Stimulated activated CD4-positive, alpha-beta T cell treated with anti-CD3 and anti-CD28 coated beads, Interleukin-15, amount 100 ng/mL, for 1 hour (primary cell): ENCODE results near the gene NKAP.
A peak's percentile ranks its signal among the peaks of the same experiment; 100 is the strongest.
"Not testable (repeated sequence)": the region's sequence is repeated elsewhere in the genome, so short reads cannot be mapped to it uniquely, and the experiment has no call there.

Experiments used
- DNase-seq, 2 donors: peaks; one replicate each; pipeline ENCODE4 v3.0.0-alpha.2; 2020; ENCODE audit warnings: low read depth in 1 of 2, low spot score in 1 of 2

Gene NKAP

DNA sequence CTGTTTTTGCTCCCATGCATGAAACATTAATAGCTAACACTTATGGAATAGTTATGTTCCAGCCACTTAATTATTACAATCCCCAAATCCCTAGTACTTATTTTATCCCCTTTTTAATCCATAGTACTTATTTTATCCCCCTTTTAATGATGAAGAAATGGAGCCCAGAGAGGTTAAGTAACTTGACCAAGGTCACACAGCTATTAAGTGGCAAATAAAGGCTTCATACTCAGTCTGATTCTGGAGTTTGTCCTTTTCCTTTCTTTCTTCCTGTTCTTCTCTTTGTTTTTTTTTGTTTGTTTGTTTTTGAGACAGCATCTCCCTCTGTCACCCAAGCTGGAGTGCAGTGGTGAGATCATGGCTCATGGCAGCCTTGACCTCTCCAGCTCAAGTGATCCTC is 2.2 kb downstream of the NKAP start:
- no peak for DNase-seq

DNA sequence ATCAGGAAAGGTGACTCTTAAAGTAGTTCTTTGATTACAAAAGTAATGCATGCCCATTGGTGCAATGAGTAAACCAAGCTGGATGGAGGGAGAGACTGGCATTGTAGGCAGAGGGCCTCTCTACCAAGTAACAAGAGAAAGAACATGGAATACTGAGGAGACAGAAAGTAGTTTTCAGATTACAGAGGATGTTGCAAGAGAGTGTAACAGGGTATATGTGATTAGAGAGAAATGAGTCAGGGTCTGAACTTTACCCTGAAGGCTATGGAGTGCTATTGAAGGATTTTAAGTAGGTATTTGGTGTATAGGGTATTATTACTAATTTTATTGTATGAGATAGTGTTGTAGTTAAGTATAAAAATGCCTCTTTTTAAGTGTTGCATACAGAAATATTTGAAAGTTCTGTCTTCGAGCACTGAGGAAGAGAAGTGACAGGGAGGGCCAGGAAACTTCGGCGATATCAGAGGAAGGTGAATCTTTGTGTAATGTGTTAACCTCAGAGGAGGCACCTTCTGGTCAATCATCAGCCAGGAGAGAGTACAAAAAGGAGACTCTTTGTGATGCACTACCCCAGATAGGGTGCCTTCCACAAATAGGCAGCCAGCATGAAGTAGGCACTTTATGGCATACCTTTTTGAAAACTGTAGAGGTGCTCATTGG is 8.2 kb downstream of the NKAP start:
- DNase-seq, result no peak

DNA sequence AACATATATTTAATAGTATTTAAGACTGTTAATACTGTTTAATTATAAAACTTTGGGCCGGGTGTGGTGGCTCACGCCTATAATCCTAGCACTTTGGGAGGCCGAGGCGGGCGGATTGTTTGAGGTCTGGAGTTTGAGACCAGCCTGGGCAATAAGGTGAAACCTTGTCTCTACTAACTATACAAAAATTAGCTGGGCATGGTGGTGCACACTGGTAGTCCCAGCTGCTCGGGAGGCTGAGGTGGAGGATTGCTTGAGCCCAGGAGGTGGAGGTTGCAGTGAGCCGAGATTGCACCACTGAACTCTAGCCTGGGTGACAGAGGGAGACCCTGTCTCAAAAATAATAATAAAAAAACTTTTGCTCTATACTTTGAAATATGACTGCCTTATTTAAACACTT is 21.2 kb downstream of the NKAP start:
- not testable (repeated sequence) for DNase-seq

DNA sequence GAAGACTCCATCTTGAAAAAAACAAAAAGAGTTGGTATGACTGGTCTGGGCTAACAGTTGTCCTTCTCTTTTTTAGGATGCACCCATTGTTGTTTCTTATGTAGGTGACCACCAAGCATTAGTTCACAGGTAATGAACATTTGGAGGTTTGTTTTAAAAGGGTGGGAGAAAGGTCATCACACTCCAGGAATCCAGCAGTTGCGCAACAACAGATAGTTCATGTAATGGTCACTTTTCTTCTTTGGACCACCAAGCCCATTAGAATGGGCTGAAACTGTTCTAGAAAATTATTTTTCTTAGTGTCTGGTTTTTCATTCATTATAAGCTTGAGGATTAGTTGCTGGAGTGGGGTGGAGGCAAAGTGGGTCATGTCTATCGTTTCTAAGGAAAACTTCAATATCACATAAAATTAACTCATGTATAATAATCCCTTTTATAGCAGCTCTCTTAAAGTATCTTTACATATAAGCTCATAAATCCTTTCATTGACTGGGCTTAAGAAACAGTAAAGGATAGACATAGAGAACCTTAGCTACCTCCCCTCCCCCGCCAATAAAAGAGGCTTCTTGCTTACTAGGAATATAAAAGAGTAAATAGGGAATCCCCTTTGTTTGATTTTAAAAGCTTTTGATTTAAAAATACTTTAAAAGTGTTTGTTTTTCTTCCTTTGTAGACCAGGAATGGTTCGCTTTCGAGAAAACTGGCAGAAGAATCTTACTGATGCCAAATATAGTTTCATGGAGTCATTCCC is 23.5 kb downstream of the NKAP start:
- no peak for DNase-seq

DNA sequence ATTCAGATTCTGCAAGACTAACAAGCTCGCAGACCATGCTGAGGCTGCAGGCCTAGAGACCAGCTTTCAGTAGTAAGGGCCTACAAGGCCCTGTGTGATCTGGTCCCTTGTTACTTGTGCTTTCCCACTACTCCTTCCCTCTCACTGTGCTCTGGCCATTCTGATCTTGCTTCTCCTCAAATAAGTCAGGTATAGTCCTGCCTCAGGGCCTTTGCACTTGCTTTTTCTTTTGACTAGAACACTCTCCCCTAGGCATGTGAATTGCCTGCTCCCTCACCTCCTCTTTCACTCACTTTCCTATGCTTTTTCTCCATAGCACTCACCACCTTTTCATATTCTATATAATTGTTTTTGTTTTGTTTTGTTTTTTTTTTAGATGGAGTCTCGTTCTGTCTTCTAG is 25.7 kb downstream of the NKAP start:
- no peak for DNase-seq

DNA sequence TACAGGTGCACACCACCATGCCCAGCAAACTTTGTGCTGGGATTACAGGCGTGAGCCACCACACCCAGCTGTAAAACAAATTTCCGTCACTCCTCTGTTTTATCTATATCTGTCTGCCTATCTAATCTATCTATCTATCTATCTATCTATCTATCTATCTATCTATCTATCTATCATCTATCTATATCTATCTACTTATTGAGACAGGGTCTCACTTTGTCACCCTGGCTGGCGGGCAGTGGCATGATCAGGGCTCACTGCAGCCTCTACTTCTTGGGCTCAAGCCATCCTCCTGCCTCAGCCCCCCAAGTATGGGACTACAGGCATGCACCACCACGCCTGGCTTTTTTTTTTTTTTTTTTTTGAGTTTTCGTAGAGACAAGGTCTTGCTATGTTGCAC is 27.2 kb downstream of the NKAP start:
- no peak for DNase-seq

DNA sequence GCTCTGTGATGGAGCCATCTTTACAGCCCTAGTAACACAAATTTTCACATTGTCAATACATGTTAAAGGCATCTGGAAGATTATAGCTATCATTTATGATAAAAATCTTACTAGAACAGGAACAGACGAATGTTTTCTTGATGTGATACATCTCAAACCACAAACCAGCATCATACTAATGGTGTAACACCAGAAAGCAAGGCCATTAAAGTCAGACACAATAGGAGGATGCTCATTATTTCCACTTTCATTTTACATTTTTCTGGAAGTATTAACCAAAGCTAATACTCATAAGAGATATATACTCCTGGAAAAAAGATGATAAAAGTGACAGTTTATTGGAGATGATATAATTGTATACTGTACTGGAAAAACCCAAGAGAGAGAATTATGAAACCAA is 42.6 kb downstream of the NKAP start:
- no peak for DNase-seq

DNA sequence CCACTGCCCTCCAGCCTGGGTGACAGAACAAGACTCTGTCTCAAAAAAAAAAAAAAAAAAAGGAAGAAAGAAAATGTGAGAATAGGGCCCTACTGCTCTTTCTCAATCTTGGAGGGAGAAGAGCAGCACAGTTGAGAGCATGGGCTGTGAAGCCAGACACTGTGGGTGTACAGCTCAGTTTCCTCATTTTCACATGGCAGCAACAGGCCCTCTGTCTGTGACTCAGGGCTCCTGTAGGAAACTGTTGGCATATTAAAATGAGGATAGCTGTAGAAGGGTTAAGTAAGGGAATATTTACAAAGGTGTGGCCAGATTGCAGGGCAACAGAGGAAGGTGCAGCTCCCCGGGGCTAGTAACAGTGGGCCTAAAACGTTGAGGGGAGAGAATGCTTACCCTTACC is 44.4 kb downstream of the NKAP start:
- no peak for DNase-seq

DNA sequence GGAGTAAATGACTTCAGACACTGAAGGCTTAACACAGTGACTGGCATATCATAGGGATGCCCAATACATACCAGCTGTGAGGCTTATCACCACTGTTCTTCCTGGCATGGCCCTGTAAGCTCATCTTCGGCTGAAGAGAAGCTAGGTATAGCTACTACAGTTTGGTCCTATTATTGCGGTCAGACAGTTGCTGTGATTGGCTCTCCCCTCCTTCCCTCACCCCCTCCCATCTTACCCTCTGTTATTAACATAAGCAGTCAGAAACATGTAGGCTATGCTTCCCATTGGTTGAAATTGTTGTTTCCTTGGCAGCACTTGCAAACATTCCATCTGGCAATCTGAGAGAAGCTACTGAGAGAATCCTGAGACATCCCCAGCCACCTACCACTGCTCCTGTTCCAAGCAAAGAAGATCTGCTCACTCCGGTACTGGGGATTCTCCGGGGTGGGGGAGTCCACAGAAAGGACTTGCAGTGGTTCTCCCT is 47.7 kb downstream of the NKAP start, which contains the start of gene AKAP14:
TSS of gene AKAP14 (plus strand) at position 51 of the 484 bp plus-strand sequence. CDS start 7,331 bp downstream, outside the sequence.
- no peak for DNase-seq

DNA sequence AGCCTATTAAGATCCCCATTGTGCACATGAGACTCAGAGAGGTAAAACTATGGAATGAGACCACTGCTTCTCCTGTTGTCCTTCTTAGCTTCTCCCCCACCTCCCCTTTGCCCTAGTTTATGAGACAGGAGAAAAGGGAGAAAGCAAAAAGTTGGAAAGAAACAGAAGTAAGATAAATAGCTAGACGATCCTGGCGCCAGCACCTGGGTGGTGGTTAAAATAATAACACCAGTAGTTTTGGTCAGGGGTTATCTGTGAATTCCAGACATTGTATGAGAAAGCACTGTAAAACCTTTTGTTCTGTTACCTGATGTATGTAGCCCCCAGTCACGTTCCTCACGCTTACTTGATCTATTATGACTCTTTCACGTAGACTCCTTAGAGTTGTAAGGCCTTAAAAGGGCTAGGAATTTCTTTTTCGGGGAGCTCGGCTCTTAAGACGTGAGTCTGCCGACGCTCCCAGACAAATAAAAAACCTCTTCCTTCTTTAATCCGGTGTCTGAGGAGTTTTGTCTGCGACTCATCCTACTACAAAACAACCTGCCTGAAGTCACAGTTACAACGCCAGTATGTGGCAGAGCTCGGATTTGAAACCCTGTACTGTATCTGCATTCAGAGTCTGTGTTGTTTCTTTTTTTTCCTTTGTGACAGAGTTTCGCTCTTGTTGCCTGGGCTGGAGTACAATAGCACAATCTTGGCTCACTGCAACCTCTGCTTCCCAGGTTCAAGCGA is 51.4 kb downstream of the NKAP start:
- not testable (repeated sequence) for DNase-seq

DNA sequence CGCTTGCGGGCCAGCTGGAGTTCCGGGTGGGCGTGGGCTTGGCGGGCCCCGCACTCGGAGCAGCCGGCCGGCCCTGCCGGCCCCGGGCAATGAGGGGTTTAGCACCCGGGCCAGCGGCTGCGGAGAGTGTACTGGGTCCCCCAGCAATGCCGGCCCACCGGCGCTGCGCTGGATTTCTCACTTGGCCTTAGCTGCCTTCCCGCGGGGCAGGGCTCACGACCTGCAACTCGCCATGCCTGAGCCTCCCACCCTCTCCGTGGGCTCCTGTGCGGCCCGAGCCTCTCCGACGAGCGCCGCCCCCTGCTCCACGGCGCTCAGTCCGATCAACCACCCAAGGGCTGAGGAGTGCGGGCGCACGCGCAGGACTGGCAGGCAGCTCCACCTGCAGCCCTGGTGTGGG is 52.9 kb downstream of the NKAP start:
- not testable (repeated sequence) for DNase-seq

DNA sequence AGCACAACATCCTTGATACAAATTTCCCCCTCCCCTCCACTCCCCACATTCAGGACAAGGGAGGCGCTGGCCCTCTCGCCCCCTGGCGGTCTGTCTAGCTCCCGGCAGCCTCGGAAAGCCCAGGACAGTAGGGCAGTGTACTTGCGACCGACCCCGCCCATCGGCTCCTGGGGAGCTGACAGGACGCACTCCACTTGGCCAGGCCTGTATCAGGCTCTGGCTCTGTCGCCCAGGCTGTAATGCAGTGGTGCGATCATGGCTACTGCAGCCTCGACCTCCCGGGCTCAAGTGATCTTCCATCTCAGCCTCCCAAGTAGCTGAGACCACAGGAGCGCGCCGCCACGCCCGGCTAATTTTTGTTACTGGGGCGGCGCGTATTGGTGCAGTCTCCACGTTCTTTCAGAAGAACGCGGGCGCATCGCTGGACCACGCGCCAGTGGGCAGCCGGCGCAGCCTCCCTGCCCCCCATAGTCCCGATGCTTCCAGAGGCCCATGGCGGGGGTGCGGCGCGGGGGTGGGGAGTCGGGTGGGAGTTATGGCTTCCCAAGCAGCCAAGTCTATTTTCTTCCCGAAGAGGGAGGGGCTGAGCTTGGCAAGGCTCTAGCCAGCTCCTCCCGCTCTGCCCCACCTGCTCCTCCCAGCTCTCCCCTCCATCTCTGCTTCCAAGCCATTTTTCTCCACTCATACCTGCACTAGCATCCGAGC is 55.7 kb downstream of the NKAP start:
- peak in 1 of 2 donors; percentile 28 for DNase-seq

DNA sequence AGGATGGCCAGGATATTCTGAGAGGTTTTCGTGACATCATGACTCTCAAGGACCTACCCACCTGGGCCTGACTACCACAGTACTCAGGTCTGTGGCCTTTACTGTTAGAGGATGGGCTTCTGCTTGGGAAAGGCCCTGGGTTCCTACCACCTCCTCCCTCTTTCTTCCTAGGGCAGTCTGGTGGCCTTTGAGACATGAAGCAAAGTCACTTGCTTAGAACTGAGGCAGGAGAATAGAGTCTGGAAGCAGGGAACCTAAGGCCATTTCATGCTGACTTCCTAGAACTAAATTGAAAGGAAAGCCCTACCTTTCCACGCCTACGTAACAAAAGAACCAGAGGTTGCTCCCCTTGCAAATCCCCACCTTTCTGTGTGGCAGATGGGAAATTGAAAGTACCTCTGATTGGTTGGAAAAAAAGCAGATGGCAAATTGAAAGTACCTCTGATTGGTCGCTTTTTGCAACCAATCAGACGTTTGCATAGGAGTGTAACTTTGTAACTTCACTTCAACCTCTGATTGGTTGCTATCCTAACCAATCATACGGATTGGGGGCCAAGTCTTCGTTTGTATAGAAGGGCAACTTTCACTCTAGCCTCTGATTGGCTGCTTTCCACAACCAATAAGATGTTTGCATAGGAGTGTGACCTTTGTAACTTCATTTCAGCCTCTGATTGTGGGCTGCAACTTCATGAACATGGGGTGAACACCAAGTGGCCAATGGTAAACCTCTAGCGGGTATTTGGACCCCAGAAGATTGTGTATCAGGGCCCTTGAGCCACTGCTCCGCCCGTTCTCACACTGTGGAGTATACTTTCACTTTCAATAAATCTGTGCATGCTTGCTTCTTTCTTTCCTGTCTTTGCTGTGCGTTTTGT is 57.8 kb downstream of the NKAP start:
- DNase-seq, result no peak

DNA sequence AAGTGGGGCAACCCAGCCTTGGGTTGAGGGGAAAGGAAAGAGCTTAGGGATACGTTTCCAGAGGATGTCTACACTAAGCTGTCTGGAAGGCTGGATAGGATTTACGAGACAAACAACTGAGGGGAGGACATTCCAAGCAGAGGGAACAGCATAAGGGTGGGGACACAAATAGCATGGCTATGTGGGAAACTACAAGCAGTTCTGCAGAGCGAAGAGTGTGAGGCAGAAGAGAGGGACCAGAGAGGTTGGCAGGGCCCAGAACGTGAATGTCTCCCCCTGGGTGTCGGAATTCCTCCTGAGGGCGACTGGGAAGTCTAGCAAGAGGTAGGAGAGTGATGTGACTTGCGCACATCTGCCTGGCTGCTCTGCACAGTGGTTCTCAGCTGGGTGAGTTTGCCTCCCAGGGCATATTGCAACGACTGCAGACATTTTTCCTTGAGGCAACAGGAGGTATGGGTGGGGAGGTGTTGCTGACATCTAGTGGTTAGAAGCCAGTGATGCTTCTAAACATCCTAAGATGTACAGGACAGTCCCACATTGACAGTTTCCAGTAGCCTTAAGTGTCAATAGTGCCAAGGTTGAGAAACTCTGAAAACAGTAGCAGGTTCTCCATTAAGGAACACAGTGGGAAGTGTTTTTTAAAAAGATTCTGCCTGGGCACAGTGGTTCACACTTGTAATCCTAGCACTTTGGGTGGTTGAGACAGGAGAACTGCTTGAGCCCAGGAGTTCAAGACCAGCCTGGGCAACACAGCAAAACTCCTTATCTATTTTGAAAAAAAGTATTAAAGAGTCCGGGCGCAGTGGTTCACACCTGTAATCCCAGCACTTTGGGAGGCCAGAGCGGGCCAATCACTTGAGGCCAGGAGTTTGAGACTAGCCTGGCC is 62.8 kb downstream of the NKAP start:
- DNase-seq, result no peak

DNA sequence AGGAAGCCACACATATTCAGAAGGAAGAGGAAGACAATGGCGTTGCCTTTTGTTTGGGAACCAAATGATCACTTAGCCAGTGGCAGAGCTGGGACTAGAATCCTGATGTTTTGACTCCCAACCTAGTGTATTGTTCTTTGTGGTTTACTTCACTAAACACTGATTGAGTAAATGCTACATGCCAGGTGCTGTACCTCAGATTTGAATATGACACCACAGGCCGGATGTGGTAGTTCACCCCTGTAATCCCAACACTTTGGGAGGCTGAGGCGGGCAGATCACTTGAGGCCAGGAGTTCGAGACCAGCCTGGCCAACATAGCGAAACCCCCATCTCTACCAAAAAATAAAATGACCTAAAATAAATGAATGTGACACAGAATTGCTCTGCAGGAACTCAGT is 63.5 kb downstream of the NKAP start:
- DNase-seq, result no peak

DNA sequence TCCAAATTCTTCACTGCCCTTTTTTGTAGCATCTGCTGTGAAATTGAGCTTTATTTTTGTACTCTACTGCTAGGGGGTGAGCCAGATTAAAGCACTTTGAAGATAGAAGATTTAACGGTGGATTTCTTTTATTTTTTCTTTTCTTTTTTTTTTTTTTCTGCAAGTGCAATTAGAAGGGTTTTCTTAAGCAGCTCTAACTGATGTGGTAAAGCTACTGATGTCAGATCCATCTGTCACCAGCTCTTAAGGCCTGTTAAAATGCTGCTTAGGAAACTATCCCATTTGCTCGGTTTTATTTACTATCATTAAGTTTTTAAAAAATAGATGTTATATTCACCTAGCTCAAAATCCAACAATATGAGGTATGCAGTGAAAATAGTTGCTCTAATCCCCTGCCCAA is 64.8 kb downstream of the NKAP start:
- DNase-seq, result no peak

DNA sequence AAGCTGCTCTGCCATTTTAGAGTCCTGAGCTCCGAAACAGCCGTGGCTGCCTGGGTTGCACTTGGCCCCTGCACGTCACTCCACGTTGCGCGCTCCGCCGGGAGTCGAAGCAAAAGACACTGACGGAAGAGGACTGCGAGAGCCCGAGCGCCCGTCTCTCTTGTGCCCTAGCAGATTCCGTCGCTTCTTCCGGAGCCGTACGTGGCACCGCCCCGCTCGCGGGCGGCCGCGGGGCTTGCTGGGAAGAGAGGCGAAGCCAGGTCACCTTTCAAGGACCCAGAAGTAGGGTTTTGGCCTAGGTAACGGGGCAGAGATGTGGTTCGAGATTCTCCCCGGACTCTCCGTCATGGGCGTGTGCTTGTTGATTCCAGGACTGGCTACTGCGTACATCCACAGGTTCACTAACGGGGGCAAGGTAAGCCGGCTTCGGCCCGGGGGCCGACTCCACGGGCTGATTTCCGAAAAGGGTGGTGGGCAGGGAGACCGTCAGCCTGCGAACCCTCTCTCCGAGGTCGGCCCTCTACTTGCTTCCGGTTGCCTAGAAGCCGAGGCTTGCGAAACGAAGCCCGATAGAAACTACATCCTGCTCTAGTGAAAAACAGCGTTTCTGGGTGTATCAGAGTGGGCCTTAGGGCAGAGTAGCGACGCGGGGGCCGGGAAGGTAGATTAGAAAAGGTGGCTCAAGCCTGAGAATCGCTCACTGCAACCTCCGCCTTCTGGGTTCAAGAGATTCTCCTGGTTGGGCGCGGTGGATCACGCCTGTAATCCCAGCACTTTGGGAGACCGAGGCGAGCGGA is 71.8 kb downstream of the NKAP start, which contains the start of the genes NDUFA1 and RNF113A:
TSS of gene NDUFA1 (plus strand) at position 234 of the 797 bp plus-strand sequence. CDS start at position 314, 80 bp downstream.
TSS of gene RNF113A (minus strand) at position 135 of the 797 bp plus-strand sequence. CDS start at position 15, 120 bp downstream.
- peak; percentile 68 to 74 for DNase-seq

DNA sequence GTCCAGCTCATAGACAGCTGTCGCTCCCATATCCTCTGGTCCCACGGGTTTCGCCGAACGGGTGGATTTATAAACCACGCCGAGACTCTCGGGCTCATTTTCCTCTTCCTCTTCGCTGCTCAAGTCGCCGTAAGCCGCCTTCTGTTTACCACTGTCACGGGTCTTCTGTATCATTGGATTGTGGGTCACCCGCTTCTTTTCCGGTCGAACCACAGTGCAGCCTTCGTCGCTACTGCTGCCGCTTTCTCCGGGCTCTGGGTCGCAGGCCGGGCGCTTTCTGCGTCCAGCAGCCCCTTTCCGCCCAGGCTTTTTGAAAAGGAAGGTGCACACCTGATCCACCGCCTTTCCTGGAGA is 72.3 kb downstream of the NKAP start:
- DNase-seq, result no peak
